NCI-H2029 (cell line): ENCODE measurements around the gene CGGBP1.

Source experiments
- DNase-seq: peaks from one replicate; lab custom pipeline; 2025; lab: John Stamatoyannopoulos, UW

CGGBP1 gene, protein sequence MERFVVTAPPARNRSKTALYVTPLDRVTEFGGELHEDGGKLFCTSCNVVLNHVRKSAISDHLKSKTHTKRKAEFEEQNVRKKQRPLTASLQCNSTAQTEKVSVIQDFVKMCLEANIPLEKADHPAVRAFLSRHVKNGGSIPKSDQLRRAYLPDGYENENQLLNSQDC

DNA sequence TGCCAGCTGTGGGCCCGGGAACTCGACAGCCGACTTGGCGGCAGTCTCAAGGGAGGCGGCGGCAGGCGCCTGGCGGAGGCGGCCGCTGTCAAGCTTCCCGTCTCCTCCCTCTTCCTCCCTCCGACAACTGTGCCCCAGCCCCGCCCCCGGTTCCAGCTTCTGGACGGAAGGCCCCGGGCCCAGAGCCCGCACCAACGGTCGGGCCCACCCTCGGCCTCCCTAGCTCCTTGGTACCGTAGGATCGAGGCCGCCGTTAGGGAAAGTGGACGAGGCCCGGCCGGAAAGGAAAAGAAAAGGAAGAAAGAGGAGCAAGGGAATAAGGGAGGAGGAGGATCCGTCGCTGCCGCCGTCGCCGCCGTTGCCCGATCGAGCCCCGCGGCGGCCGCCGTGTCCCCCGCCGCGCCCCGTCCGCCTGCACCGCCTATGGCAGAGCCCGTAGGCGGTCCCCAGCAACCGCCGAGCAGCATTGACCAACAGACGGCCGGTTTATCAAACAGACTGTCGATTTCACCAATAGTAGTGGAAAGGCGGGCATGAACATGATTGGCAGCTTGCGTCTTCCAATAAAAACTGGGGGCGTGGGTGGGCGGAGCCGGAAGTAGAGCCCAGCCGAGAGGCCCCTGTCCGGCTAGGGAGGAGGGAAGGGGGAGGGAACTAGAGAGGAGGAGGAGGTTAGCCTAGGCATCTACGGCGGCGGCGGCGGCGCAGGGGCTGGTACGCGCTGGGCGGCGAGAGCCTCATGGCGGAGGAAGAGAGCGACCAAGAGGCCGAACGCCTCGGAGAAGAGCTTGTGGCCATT is at the start of gene CGGBP1, which contains the start of gene ZNF654:
CGGBP1 (minus strand) TSS at position 425 of the 799 bp plus-strand sequence. CDS start 3,029 bp downstream, outside the sequence.
ZNF654 (plus strand) TSS at position 675 of the 799 bp plus-strand sequence; CDS start at position 740, 65 bp downstream.
- peak; percentile 98 for DNase-seq

DNA sequence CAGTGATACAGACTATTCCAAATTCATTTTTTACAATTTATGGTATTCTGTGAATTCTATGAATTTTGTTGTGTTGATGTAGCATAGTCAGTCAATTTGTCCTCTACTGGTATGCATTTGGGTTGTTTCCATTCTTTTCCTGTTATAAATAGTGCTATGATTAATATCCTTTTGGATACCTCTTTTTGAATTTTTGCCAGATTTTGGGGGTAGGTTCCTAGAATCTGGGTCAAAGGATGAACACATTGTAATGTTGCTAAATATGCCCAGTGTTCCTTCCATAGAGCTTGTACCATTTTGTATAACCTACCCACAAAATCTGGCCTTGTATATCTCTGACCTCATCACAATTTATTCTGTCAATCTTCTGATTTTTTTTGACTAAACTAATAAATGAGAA is 46.5 kb upstream of the CGGBP1 start:
- DNase-seq = no peak

DNA sequence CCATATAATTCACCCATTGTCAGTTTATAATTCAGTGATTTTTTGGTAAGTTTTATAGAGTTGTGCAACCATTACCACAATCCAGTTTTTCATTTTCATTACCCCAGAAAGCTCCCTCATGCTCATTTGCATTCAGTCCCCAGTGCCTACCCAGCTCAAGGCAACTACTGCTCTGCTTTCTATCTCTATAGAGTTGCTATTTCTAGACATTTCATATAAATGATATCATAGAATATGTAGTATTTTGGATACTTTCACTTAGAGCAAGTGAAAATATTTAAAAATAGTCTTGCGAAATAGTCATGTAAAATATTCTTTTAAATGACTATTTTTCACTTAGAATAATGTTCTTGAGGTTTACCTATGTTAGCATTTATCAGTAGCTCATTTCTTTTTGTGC is 42.3 kb upstream of the CGGBP1 start:
- DNase-seq = no peak

DNA sequence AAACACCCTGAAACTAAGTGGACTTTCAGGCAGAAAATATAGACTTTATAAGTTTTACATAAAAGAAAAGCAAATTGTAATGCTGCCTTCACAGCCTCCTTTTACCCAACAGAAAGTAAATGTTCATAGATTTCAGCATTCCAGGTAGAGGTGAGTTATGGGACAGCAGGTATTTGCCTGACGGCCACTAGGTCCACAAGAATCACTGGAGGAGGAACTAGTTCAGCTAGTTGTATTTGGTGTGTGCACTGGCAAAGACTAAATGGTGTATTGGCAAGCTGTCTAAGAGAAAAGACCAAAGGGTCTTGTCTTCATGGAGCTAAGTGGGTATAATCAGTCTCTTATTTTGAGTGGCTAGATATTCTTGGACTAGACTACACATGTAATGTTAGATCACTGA is 34.5 kb upstream of the CGGBP1 start:
- DNase-seq = no peak

DNA sequence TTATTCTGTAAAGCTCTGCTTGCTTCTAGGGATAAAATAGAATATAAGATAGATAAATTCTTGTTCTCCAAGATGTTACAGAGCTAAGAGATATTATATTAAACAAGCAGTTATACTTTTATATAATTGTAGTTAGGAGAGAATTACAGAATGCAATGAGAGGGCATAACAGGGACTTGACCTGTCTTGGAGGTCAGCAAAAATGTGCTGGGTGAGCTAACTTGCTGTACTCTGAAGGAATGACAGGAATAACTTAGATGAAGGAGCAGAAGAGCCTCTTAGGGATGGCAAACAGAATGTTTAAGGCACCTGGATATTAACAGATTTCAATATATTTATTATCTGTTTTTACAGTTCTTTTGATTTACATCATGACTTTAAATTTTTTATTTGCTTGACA is 33.5 kb upstream of the CGGBP1 start:
- no peak for DNase-seq

DNA sequence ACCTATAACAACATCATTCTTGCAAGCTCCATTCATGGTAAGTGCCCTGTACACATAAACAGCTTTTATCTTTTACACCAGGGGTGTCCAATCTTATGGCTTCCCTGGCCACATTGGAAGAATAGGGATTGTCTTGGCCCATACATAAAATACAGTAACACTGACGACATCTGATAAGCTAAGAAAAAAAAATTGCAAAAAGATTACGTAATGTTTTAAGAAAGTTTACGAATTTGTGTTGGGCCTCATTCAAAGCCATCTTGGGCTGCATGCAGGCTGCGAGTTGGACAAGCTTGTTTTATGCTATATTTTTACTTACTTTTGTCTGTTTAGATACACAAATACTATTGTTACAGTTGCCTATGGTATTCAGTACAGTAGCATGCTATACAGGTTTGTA is 31.9 kb upstream of the CGGBP1 start:
- DNase-seq = no peak

DNA sequence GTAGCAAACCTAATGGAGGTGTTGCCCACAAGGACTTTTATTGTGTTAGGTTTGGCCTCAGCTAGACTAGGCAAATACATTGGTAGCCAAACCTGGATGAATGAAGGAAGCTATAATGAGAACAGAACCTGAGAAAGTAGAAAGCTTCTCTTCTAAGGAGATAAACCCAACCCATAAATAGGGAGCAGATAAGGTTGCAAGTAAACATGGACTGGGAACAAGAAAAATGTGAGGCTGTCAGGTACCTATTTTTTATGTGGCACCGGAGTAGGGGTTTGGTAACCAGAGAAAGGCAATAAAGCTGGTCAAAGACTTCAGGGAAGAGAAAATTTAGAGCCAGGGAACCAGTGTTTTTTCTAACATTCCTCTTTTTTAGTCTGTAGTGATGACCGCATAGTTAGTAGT is 25.3 kb upstream of the CGGBP1 start:
- DNase-seq = no peak

DNA sequence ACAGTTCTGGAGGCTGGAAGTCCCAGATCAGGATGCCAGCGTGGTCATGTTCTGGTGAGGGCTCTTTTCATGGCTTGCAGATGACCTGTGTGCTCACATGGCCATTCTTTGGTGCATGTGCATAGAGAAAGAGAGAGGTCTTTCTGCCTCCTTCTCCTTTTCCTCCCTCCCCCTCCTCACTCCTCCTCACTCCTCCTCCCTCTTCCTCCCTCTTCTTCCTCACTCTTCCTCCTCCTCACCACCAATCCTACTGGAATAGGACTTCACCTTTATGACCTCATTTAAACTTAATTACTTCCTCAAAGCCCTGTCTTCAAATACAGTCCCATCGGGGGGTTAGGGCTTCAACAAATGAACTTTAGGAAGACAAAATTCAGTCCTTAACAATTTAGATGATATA is 24.0 kb upstream of the CGGBP1 start:
- DNase-seq = no peak

DNA sequence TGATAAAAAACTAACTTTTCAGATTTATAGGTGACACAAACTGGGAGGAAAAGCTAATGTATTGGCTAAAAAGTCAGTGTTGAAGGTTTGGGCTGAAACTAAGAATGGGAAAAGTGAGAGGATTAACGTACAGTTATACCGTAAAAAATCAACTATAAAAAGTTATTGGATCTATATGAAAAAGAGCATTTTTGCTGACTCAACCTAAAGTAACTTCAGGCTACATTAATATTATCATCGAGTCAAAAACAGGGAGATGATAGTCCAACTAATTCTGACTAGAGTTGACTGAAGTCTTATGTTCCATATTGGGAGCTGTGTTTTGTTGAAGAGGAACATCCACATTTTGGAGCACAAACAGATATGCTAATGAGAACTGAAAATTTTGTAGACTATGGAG is 20.1 kb upstream of the CGGBP1 start:
- no peak for DNase-seq

DNA sequence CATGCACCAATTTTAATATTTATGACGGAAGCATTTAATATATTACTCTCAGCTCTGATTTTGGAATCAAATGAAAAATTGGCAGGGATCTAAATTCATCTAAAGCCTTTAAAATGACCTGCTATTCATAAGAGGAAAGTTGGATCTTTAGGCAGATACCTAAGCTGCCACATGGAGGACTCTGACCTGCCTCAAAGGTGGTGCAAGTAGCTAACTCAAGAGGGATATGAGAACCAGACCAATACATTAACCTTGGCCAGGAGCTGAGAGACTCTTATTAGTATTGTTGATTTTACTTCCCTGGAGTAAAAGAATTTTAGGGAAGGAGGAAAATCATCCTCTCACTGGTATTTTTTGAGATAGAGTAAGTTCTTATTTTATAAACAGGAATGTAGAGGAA is 17.9 kb upstream of the CGGBP1 start:
- no peak for DNase-seq

DNA sequence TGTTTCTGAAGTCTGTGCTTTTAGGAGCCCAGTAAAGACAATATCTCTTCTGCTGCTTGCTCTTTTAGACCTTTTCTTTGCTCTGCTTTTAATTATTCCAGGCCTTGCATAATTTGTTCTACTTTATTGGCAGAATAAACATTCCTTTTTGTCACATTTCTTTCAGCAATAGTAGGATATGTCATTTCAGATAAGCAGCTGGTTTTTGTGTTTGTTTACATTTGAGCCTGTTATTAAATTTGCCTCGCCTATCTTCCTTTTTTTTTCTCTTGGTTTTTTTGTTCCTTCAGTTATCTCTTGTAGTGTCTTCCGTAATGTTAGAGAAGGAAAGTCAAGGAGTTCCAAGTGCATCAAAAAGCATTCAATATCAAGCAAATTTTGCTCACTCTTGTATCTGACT is 16.7 kb upstream of the CGGBP1 start:
- DNase-seq = no peak

DNA sequence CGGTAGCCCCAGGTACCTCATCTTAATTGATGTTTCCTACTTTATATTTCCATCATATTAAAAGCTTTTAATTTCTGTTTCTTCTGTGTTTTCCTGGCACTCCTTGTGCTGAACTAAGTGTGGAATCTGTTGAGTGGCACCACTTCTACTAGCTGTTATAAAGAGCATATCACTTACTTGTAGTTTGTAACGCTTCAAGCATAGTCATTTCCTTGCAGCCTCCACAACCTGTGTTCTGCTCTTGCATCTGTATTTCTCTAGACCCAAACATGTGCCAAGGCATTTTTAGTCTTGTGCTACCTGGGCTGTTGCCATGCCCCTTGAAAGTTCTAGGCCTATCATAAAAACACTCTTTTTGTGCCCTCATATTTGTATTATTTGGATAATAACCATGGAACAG is 16.3 kb upstream of the CGGBP1 start:
- no peak for DNase-seq

DNA sequence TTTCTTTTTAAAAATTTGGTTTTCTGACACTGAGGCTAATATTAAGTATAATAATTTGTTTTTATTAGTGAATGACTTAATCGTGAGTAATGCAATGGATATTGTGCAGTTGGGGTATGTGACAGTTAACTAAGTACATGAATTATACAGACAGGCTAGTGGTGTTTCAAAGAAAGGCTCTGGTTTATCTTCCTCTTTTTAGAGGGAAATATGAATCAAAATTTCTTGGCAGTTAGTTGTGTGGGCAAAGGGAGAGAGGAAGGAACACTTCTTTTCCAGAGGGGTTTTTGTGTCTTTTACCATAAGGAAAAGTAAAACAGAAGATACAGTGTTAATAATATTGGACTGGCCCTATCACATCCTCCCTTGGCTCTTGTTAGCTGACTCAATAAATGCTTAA is 2.9 kb upstream of the CGGBP1 start:
- DNase-seq = no peak

DNA sequence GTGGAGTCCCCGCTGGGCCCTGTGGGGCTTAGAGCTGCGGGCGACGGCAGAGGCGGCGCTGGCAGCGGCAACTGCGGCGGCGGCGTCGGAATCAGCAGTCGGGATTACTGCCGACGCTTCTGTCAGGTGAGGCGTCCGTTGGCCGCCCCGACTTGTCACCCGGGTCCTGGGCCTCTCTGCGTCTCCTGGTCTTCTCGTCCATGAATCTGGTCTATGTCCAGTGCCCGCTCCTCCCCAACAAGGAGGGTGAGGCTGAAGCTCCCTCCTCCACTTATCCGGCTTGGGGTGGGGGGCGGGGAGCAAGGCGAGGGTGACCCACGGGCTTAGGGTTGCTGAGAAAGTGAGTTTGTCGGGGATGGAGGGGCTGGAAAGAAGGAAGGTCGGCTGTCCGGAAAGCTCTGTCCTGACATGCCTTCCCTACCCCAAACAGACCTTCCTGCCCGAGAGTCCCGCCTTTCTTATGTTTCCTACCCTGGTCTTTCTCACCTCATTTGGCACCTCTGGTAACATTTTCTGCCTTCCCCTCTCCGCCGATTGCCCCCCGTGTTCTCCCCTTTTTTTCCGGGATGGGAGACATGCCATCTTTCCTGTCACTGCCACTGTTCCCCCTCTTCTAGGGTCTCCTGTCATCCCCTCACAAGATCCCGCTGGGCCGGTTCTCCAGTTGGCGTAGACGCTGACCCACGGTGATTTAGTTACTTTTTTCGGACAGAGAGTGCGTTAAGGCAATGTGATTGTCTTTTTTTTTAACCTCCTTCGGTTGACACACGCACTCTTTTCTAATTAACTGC is 770 bp upstream of the CGGBP1 start:
- no peak for DNase-seq

DNA sequence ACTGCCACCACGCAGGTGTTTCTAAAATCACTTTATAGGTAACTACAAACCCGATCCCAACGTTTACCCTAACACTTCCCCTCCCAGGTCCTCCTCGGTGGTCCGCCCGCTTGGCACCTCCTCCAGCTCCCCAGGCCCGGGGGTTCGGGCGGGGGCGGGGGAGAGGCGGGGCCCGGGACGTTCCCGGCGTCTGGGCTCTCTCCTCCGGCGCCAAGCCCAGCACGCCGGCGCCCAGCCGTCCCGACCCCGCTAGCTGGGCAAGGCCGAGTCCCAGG is 562 bp downstream of the CGGBP1 start:
- no peak for DNase-seq

DNA sequence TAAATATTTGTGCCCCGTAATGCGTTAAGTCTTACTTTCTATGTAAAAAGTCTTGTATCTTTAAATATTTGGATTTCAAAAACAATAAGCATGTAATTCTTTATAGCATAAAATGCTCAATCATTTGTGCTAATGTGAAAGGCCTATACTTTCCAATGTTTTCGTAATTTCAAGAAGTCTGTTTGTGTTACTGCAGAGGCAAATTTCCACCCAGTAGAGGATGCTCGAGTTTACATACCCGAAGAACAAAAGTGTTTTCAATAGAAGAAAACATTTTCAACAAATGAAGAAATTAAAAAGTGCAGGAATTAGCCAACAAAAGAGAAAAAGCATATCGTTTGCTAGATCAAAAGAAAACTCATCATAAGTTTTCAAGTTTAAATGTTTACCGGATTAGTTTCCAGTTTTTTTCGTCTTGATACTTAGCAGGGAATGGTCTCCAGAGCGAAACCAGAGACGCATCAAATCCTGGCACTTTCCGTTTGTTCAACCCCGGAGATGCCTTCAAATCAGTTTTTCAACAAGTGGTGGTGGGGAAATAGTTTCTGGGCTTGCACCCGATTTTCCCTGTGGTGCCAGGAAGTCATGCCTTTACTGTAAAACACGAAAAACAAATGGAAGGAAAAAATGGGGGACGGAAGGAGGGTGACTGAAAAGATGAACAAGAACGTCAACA is 1.0 kb downstream of the CGGBP1 start:
- DNase-seq = no peak

DNA sequence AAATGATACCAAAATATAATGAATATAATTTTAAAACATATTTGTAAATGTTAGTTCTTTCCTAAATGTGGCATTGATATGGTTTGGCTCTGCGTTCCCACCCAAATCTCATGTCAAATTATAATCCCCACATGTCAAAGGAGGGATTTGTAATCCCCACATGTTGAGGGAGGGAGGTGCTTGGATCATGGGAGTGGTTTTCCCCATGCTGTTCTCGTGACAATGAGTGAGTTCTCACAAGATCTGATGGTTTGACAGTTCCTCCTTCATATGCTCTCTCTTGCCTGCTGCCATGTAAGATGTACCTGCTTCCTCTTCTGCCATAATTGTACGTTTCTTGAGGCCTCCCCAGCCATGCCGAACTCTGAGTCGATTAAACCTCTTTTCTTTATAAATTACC is 12.0 kb downstream of the CGGBP1 start:
- no peak for DNase-seq

DNA sequence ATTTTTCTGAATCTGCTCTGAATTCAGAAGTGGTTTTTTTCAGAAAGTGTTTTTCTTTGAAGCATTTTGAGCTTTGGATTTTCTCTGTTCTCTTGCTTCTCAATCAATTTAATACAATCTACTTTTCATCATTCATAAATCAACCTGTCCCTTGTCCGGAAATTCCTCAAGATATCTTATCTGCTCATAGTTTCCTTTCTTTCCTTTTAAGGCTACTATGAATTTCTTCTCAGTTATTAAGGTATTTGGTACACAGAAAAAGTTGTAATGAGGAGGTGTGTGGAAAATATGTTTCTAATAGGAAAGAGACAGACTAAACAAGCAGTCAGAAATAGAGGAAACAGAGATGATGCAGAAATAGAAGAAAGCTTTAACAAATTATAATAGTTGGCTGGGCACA is 14.4 kb downstream of the CGGBP1 start:
- DNase-seq = no peak

DNA sequence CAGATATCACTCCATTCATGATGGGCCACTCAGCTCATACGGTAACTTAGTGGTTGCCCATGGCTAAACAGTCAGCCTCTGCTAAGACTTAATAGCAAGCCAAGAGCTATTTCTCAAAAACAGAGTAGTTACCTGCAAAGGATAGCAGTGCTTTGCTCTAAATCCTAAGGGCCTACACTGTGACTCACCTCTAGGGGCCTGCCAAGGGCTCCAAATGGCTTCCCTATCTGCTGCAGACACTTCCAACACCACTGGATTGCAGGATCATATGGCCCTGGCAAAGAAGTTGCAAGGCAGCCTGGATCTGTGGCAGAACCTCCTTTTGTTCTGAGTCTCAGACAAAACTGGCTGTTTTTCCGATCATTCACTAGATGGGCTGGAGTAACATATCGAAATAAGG is 17.8 kb downstream of the CGGBP1 start:
- no peak for DNase-seq

DNA sequence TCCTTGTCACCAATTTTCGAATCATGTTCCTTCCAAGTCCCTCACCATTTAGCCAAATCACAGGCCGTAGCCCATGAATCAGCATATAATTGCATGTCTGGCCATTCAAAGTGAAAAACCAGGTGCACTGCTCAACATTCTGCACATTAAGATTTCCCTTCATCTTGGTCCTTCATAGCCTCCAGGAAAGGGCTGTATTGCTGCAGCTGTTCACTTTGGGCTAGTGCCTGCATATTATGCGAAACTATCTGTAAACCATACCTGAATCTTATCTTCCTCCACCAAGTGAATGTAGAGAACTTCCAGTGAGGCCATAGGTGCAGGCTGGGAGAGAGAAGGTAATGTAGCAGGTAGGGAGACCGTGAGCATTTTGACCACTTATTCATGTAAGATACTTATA is 18.3 kb downstream of the CGGBP1 start:
- no peak for DNase-seq

DNA sequence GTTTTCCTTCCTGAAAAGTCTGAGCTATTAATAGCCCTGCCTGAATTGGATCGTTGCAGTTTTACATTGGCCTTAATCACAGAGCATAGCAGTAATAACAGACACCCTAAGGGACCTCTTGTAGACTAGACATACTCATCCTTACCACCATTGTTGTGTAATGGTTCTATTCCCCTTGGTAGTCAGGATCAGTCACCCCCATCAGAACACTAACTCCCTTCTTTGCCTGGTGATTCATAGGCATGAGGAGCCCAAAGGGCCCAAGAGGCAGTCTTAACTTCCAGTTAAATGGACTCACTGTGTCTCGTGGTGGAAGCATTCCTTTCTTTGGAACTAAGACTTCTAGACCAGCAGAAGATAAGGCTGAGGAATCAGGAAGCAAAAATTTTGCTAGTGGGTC is 20.2 kb downstream of the CGGBP1 start:
- DNase-seq = no peak

DNA sequence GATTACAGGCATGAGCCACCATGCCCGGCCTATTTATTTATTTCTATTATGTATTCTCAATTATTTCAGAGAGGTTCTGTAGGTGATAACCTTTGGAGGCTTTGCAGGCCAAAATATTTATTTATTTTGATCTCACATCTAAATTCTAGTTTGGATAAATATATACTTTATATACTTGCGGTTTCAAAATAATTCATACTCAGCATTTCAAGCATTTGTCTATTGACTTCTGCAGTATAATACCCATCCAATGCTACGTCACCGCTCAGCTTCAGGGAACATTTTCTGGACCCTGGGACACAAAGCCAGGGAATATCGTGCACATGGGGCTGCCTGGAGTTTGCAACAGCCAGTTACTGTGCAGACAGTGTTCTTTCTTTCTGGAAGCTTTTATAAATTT is 22.6 kb downstream of the CGGBP1 start:
- DNase-seq = no peak
